ENCODE data around the gene CPM. TPM values are rescaled to one million over a fixed set of nuclear protein-coding genes. Genes with fewer than 3 reads are reported as not detected.

The CPM gene
- total RNA-seq, 1 experiment from 2014 or later: 3.1 TPM

DNA sequence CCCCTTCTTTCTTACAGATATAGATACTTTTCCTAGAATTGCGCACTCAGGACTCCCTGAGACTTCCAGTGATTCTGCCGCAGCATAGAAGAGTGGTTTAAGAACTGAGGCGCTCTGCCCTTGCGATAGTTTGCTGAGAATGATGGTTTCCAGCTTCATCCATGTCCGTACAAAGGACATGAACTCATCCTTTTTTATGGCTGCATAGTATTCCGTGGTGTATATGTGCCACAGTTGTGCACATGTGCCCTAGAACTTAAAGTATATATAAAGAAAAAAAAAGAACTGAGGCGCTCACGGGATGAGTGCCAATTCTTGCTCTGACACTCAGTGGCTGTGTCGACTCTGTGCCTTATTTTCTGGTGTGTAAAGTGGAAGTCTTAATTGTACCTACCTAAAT is 1.4 kb upstream of the CPM start:
- Histone ChIP-seq H3K9me3 (ENCODE audit: low read length) (no peaks in the 10 kb centered on the region), H3K27ac (ENCODE audit: low read length) (no peak overlapping the region), H3K9ac (ENCODE audit: low read length) (no peak overlapping the region), H3K79me2 (ENCODE audit: low read length) (no peaks in the 10 kb centered on the region), H3K27me3 (ENCODE audit: low read length) (peaks cover 4% of the 10 kb centered on the region; the same call in 1 of the 2 replicates), H3K4me2 (ENCODE audit: low read length) (no peak overlapping the region), H3K4me1 (ENCODE audit: insufficient read depth, low read length) (peaks cover 12% of the 10 kb centered on the region; the same call in 1 of the 2 replicates), H3K9me2 (replicated peaks; ENCODE audit: low read length) (no peaks in the 10 kb centered on the region), H3K36me3 (ENCODE audit: low read depth, low read length) (no peaks in the 10 kb centered on the region), H3K4me3 (ENCODE audit: low read length) (no peak overlapping the region), H4K20me1 (ENCODE audit: low read length) (no peaks in the 10 kb centered on the region), H3F3A (ENCODE audit: low read length, unreplicated experiment) (no peaks in the 10 kb centered on the region), H2AFZ (ENCODE audit: low read length) (no peak overlapping the region)
- ATAC-seq (no peak), DNase-seq (no peak)
- intact Hi-C loops (cut with micrococcal nuclease): no loop called here
- TF ChIP-seq, protein P1, sequence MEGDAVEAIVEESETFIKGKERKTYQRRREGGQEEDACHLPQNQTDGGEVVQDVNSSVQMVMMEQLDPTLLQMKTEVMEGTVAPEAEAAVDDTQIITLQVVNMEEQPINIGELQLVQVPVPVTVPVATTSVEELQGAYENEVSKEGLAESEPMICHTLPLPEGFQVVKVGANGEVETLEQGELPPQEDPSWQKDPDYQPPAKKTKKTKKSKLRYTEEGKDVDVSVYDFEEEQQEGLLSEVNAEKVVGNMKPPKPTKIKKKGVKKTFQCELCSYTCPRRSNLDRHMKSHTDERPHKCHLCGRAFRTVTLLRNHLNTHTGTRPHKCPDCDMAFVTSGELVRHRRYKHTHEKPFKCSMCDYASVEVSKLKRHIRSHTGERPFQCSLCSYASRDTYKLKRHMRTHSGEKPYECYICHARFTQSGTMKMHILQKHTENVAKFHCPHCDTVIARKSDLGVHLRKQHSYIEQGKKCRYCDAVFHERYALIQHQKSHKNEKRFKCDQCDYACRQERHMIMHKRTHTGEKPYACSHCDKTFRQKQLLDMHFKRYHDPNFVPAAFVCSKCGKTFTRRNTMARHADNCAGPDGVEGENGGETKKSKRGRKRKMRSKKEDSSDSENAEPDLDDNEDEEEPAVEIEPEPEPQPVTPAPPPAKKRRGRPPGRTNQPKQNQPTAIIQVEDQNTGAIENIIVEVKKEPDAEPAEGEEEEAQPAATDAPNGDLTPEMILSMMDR (conservative IDR thresholded peaks at IDR 0.05; ENCODE audit: low read depth, low read length): no peak
- TF ChIP-seq EZH2 (IDR thresholded peaks at IDR 0.05; ENCODE audit: low read length, unreplicated experiment) (no peak), EZH2phosphoT487 (IDR thresholded peaks at IDR 0.05; ENCODE audit: borderline replicate concordance, low read length) (no peak)
- POLR2A ChIA-PET (ENCODE audit: unreplicated experiment): no interaction called here
- BruUV-seq (replicated peaks): no TSS peak
- CTCF ChIA-PET: no interaction called here

DNA sequence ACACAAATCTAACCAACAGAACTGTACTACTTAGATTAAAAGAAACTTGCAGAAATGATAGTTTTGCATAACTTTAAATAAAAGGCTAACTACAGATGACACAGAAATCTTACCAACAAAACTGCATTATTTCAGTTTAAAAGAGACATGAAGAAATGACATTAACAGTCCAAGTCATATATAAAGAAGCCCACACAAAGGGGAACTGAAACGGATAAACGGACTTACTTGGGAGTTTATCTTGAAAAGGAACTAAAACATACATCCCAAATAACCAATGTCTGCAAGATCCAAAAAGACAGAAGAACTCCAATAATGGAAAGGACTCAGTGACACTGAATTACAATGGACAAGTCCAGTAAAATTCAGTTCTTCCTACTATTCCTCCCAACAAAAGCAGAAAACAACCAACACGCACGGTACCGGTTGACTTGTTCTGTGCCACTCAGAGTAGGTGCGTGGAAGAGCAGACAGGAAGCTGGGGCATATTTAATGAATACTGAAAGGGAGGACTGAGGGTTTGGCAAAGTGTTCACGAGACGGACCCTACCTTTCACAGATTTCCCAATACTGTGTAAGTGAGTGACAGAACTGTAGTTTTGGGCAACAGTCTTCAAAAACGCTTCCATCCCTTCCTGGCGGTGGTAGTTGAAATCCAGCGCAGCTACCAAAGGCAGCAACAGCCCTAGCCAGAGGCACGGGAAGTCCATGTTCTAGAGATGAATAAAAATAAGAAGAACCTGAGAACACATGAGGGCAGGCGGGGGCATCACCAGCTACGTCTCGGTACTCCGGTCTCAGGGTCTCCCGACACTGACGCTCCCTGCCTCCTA is 627 bp downstream of the CPM start:
- Histone ChIP-seq H3K27me3 (ENCODE audit: low read length) (peaks cover 4% of the 10 kb centered on the region; the same call in 1 of the 2 replicates), H3K36me3 (ENCODE audit: low read depth, low read length) (no peaks in the 10 kb centered on the region), H3K4me1 (ENCODE audit: insufficient read depth, low read length) (peaks cover 12% of the 10 kb centered on the region; the same call in 1 of the 2 replicates), H3K4me2 (ENCODE audit: low read length) (peak overlapping the region; percentile 93), H3F3A (ENCODE audit: low read length, unreplicated experiment) (no peaks in the 10 kb centered on the region), H3K9ac (ENCODE audit: low read length) (peak overlapping the region; percentile 56), H3K4me3 (ENCODE audit: low read length) (peak overlapping the region; percentile 83), H3K79me2 (ENCODE audit: low read length) (no peaks in the 10 kb centered on the region), H3K9me3 (ENCODE audit: low read length) (no peaks in the 10 kb centered on the region), H3K9me2 (replicated peaks; ENCODE audit: low read length) (no peaks in the 10 kb centered on the region), H4K20me1 (ENCODE audit: low read length) (no peaks in the 10 kb centered on the region), H3K27ac (ENCODE audit: low read length) (no peak overlapping the region), H2AFZ (ENCODE audit: low read length) (peak overlapping the region; percentile 97)
- TF ChIP-seq EZH2 (IDR thresholded peaks at IDR 0.05; ENCODE audit: low read length, unreplicated experiment) (no peak), EZH2phosphoT487 (IDR thresholded peaks at IDR 0.05; ENCODE audit: borderline replicate concordance, low read length) (no peak)
- TF ChIP-seq, protein P1 (conservative IDR thresholded peaks at IDR 0.05; ENCODE audit: low read depth, low read length): no peak
- intact Hi-C loops (cut with micrococcal nuclease): loop anchor here (2.0 kb wide), 1 partner anchor 34 kb away; no protein-coding TSS in a partner anchor
- CTCF ChIA-PET: interaction anchor here (0.5 kb wide), 1 partner anchor 89 kb away, joined by 3 read pairs; no protein-coding TSS in a partner anchor
- DNase-seq (peak; percentile 8), ATAC-seq (peak; percentile 36)
- POLR2A ChIA-PET (ENCODE audit: unreplicated experiment): no interaction called here
- BruUV-seq (replicated peaks): TSS peak; percentile 62

DNA sequence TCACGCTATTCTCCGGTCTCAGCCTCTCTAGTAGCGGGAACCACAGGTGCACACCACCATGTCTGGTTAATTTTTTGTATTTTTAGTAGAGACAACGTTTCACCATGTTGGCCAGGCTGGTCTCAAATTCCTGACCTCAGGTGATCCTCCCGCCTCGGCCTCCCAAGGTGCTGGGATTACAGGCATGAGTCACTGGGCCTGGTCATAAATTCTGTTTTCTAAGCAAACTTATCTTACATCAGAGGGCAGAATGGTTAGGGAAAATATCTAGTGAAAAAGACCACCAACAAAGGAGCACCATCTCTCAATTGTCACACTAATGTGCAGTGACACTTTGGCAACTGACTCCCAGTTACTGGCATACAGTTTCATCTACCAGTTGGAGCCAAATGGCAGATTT is 2.8 kb downstream of the CPM start:
- Histone ChIP-seq H3K27ac (ENCODE audit: low read length) (no peak overlapping the region), H3K4me1 (ENCODE audit: insufficient read depth, low read length) (peaks cover 14% of the 10 kb centered on the region; the same call in 1 of the 2 replicates), H3F3A (ENCODE audit: low read length, unreplicated experiment) (no peaks in the 10 kb centered on the region), H3K4me2 (ENCODE audit: low read length) (no peak overlapping the region), H3K4me3 (ENCODE audit: low read length) (no peak overlapping the region), H4K20me1 (ENCODE audit: low read length) (no peaks in the 10 kb centered on the region), H3K9ac (ENCODE audit: low read length) (no peak overlapping the region), H3K36me3 (ENCODE audit: low read depth, low read length) (no peaks in the 10 kb centered on the region), H3K27me3 (ENCODE audit: low read length) (peaks cover 4% of the 10 kb centered on the region; the same call in 1 of the 2 replicates), H2AFZ (ENCODE audit: low read length) (no peak overlapping the region), H3K9me3 (ENCODE audit: low read length) (no peaks in the 10 kb centered on the region), H3K9me2 (replicated peaks; ENCODE audit: low read length) (no peaks in the 10 kb centered on the region), H3K79me2 (ENCODE audit: low read length) (no peaks in the 10 kb centered on the region)
- ATAC-seq (no peak), DNase-seq (peak; percentile 15)
- TF ChIP-seq, protein P1 (conservative IDR thresholded peaks at IDR 0.05; ENCODE audit: low read depth, low read length): no peak
- no peak for TF ChIP-seq EZH2 (IDR thresholded peaks at IDR 0.05; ENCODE audit: low read length, unreplicated experiment)
- TF ChIP-seq EZH2phosphoT487 (IDR thresholded peaks at IDR 0.05; ENCODE audit: borderline replicate concordance, low read length): no peak
- ChIA-PET POLR2A (ENCODE audit: unreplicated experiment) (no interaction called here), CTCF (no interaction called here)
- BruUV-seq (replicated peaks): no TSS peak
- intact Hi-C loops (cut with micrococcal nuclease): no loop called here
